NCI-H774 (cell line): ENCODE data around the gene FHAD1.

Experiments used
- DNase-seq: peaks from one replicate; lab custom pipeline; 2025; lab: John Stamatoyannopoulos, UW

The FHAD1 gene

GRCh38 chr1:15345705-15346345 lies 98.8 kb downstream of the FHAD1 start:
- DNase-seq, result no peak

DNA sequence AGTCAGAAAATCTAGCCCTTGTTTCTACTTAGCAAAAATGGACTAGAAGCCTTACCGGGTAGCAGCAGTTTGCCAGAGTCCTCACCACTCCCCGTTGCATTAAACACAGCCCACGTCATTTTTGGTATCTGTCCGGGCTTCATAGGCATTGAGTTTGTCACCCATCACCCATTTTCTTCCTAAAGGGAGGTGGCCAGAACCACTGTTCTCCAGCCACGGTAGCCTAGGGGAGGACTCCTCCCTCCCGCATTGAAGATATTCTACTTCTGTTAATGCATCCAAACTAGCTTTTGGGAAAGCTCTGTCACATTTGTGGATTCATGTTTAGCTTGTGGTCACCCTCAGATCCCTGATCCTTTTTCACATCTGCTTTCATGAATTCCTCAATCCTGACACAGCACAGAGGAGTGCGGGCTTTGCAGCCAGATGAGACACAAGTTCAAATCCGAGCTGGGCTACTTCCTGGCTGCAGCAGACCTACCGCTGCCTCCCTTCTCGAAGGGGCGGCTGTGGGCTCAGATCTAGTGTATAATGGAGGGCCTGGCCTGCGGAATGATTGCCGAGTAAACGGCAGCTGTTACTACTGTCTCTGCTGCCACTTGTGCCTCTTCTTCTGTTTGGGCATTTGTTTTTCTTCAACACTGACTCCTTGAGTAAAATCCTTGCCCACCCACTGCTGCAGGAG lies 99.5 kb downstream of the FHAD1 start:
- DNase-seq, result no peak

- DNase-seq, result no peak
Measured at GRCh38 chr1:15347182-15347581, 100.2 kb downstream of the FHAD1 start.

DNA sequence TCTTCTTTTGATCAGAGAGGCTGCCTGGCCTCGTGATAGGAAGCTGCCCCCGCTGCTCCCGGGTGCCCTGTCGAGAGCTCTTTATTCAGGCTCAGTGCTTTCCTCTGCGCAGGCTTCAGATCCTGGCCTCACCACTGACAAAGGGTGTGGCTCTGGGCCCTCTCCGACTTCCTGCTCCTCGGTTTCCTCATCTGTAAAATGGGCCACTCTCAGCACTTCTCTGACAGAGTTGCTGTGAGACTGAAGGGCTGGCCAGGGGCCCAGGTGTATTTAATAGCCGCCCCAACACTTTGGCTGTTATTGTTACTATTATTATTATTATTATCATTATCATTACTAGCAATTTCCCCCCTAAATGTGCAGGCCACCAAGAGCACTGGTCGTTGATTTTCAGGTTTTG lies 101.6 kb downstream of the FHAD1 start:
- no peak for DNase-seq

DNA sequence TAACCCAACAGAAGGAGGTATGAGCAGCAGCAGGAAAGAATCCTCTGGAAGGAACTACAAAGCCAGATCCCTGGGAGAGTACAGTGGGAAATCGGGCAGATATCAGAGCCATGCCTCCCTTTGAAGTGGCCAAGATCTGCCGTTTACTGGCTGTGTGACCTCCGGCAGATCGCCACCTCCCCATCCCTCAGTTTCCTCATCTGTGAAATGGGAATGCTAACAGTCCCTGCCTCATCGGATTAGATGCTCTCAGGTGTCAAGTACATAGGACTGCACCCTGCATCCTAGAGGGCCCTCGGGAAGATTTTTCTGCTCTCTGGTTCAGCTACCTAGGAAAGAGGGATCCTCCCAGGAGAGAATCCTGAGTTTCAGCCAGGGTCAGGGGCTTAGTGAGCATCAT lies 102.1 kb downstream of the FHAD1 start:
- no peak for DNase-seq

DNA sequence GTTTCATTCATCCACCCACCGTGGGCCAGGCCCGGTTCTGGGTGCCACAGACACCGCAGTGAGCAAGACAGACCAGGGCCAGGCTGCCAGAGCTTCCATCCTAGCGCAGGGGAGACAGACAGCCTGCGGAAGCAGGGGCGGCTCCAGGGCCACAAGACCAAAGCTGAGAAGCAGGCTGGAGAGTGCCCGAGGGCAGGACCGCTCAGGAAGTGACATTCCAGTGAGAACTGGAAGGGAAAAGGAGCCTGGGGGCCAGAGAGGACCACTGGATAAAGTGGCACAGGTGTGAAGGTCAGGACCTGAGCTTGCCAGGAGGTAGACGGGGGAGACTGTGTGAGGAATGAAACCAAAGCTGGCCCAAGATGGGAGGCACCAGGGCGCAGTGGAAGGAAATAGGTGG lies 103.1 kb downstream of the FHAD1 start:
- no peak for DNase-seq

GRCh38 chr1:15350551-15351200 lies 103.7 kb downstream of the FHAD1 start:
- DNase-seq, result no peak

DNA sequence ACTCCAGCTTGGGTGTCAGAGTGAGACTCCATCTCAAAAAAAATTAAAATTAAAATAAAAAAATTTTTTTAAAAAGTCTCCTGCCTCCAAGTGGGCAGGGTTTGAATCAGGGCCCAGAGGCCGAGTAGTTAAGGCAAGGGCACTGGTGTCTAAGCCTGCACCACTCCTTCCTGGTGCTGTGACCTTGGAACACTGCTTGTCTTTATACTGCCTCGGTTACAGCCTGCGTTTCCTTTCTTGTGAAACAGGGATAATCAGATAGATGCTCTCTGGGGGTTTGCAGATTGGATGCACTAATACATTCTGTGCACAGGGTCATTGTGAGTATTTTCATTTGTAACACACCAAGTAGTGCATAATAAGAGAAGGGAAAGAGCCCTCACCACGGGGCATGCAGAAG lies 104.3 kb downstream of the FHAD1 start:
- DNase-seq, result no peak

DNA sequence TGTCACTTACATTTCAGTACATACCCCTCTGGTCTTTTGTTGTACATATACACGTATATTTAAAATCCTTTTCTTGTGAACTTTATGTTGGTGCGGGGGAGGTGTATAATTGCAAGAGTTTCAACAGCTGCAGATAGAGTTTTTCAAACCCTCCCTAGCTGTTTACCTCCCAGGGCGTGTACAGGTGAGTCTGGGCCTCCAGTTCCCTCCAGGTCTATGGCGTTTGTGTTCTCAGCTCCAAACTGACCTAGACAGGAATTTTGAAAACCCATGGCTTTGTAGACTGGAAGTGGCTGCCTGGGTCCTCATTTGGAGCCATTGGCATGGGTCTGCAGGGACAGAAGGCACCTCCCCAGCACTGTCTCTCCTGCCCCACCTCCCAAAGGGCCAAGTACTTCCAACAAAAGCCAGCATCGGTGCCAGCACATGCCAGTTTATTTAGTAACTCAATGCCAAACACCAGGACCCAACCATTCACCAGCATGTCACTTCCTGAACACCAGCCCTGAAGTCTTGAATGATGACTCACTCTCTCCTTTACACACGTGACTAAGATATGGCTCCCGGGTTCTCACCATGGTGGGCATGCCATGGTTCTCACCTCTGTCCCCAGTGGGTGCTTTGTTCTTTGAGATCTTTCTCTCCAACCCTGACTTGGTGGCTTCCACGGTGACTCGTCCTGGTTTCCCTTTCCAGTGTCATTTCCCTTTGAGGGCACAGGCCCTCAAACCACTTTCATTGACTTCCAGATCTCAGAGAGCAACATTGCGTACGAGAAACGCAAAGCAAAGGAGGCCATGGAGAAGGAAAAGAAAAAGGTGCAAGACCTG lies 105.3 kb downstream of the FHAD1 start:
- DNase-seq, result peak; percentile 7

DNA sequence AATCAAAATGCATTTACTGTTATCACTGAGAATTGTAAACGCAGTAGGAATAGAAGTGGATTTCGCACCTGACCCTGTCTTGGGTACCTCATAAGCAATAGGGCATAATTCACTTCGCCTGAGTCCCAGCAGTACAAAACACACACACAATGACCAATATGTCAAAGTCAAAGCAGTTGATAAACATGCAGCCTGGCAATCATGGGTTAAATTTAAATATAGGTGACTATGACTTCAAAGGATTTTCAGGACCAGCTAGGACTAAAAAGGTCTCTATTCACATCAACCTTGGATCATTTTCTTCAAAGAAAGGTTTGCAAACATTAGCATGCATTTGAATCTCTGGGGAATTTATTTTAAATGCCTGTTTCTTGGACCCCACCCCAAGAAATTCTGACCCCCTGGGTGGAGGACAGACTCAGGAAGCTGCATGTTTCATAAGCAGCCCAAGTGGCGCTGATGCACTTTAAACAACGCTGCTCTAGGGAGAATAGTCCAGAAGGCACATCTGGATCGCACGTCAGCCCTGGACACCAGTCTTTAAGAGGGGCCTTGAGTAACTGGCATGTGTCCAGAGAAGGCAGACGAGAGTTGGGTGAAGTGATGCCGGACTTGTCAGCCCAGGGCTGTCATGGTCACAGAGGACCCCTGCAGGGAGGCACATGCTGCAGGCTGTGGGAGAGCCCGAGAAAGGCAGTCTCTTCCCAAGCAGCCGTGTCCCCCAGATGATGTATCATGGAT lies 107.0 kb downstream of the FHAD1 start:
- DNase-seq, result no peak

DNA sequence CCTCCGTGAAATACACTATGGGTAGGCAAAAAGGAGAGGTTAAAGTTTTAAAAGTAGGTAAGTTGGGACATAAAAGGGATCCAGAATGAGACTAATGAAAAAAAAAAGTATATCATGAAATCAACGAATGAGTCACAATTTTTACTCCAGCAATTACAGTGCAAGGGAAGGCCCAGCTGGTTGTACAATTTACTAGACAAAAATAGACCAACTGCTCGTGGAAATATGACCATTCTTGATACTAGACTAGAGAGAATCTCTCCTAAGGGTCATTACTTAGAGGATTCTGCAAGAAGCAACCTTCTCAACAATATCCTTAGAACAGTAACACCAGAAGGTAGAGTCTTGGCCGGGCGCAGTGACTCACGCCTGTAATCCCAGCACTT lies 107.5 kb downstream of the FHAD1 start:
- DNase-seq, result no peak

GRCh38 chr1:15355968-15356625 lies 109.1 kb downstream of the FHAD1 start:
- no peak for DNase-seq

GRCh38 chr1:15357612-15358207 lies 110.7 kb downstream of the FHAD1 start:
- DNase-seq, result no peak

GRCh38 chr1:15358565-15359133 lies 111.6 kb downstream of the FHAD1 start:
- DNase-seq, result no peak

DNA sequence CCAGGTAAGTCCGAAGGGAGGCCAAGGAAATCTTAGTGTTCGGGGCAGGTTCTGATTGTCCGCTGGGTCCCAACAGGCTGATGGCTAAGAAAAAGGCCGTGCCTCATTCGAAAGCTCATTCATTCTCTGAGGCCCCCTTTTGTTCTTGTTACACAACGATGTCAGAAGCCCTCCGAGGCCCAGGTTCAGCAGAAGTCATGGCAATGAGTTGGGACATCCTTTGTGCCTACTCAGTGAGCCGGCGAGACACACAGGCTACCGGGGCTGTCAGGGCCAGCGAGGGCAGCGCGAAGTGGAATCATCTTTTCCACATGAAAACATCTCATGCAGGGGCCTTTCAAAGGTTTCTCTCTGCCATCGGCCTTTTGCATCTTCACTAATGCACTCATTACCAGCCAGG lies 113.7 kb downstream of the FHAD1 start:
- no peak for DNase-seq

GRCh38 chr1:15362096-15362736 lies 115.2 kb downstream of the FHAD1 start:
- no peak for DNase-seq

DNA sequence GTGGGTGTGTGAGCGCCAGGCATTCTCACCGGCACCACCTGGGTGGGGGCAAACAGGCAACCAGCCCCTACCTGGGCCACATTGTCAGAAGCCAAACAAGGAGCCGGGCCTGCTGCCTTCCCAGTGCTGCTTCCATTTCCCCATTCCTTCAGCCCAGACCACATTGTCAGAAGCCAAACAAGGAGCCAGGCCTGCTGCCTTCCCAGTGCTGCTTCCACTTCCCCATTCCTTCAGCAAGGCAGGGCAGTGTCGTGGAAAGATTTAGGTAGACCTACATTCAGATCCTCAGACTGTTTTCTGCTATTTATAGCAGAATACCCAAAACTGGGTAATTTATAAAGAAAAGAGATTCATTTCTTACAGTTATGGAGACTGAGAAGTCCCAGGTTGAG lies 115.7 kb downstream of the FHAD1 start:
- DNase-seq, result no peak

GRCh38 chr1:15364740-15365139 lies 117.7 kb downstream of the FHAD1 start:
- DNase-seq, result no peak

- DNase-seq, result no peak
Measured at GRCh38 chr1:15368888-15369287, 121.9 kb downstream of the FHAD1 start.

DNA sequence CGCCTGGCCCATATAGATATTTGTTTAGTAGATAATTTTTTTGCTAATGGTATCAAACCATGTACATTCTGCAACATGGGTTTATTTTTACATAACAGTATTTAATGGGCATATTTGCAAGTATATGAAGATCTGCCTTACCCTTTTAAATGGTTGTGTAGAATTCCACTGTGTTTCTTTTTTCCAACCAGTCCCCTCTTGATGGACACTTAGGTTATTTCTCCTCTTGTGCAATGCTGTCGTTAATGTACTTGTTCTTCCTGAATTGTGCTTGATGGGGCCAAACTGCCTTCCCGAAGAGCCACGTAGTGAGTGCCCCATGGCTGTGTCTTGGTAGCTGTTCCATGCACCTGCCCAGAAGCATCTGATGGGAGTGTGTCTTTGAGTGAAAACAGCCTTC lies 123.2 kb downstream of the FHAD1 start:
- no peak for DNase-seq
